DOHH2 (cell line): Measurements from ENCODE around the gene RBM23.

Experiments
- CTCF ChIP-seq: fragments of 200-600 bp; sonication (generic); IDR thresholded peaks from one replicate; pipeline ENCODE4 v1.5.1; 2014; ENCODE audit warnings: antibody characterized with exemption, mild to moderate bottlenecking, low read depth, low read length; ENCODE audit not compliant: poor library complexity, severe bottlenecking
- EZH2phosphoT487 ChIP-seq: fragments of 200-600 bp; sonication (generic); IDR thresholded peaks from 2 replicates; pipeline ENCODE4 v1.6.1; 2017; ENCODE audit warnings: borderline replicate concordance, mild to moderate bottlenecking, antibody characterized with exemption, low read length, moderate library complexity, mixed read lengths

- TF ChIP-seq CTCF (no peak), EZH2phosphoT487 (no peak)
These were observed 63.8 kb downstream of the RBM23 start for GRCh38 chr14:22854963-22855724.
